Ishikawa (cell line): Measurements from ENCODE around the gene TTC17.

Experiments used
- CEBPB ChIP-seq: IDR thresholded peaks from 2 replicates; pipeline ENCODE4 v1.6.1; 2012
- CREB1 ChIP-seq: IDR thresholded peaks from 2 replicates; pipeline ENCODE4 v1.6.1; 2012; ENCODE audit warnings: low read depth
- EGR1 ChIP-seq: IDR thresholded peaks from 2 replicates; pipeline ENCODE4 v1.6.1; 2012
- EP300 ChIP-seq: IDR thresholded peaks from 2 replicates; pipeline ENCODE4 v1.6.1; 2012; ENCODE audit warnings: borderline replicate concordance
- FOXM1 ChIP-seq: IDR thresholded peaks from 2 replicates; pipeline ENCODE4 v1.6.1; 2012; ENCODE audit warnings: low read depth, borderline replicate concordance
- MAX ChIP-seq: IDR thresholded peaks from 2 replicates; pipeline ENCODE4 v1.6.1; 2012
- NFIC ChIP-seq: IDR thresholded peaks from 2 replicates; pipeline ENCODE4 v1.6.1; 2012
- RAD21 ChIP-seq: IDR thresholded peaks from 2 replicates; pipeline ENCODE4 v1.6.1; 2012; ENCODE audit warnings: low read depth
- REST ChIP-seq: IDR thresholded peaks from 2 replicates; pipeline ENCODE4 v1.6.1; 2012; ENCODE audit warnings: low read depth, mild to moderate bottlenecking
- TAF1 ChIP-seq: IDR thresholded peaks from 2 replicates; pipeline ENCODE4 v1.6.1; 2012; ENCODE audit warnings: low read depth, mild to moderate bottlenecking
- TCF12 ChIP-seq: IDR thresholded peaks from 2 replicates; pipeline ENCODE4 v1.6.1; 2012; ENCODE audit warnings: low read depth
- TEAD4 ChIP-seq: IDR thresholded peaks from 2 replicates; pipeline ENCODE4 v1.6.1; 2012
- USF1 ChIP-seq: IDR thresholded peaks from 2 replicates; pipeline ENCODE4 v1.6.1; 2012
- YY1 ChIP-seq: IDR thresholded peaks from 2 replicates; pipeline ENCODE4 v1.6.1; 2012; ENCODE audit warnings: low read depth
- ZBTB7A ChIP-seq: IDR thresholded peaks from 2 replicates; pipeline ENCODE4 v1.6.1; 2012; ENCODE audit warnings: low read depth

The TTC17 gene

GRCh38 chr11:43404836-43405479 is 46.2 kb downstream of the TTC17 start:
- TF ChIP-seq REST (no peak), TEAD4 (no peak), RAD21 (no peak), ZBTB7A (no peak), TCF12 (no peak), EGR1 (no peak), MAX (no peak), EP300 (no peak), YY1 (no peak), CREB1 (no peak), CEBPB (no peak), USF1 (no peak), NFIC (no peak), TAF1 (no peak), FOXM1 (no peak)

GRCh38 chr11:43408277-43408676 is 49.6 kb downstream of the TTC17 start:
- TF ChIP-seq TCF12 (no peak), USF1 (no peak), NFIC (no peak), TEAD4 (no peak), EGR1 (no peak), FOXM1 (no peak), ZBTB7A (no peak), YY1 (no peak)

- TF ChIP-seq USF1: no peak
- no peak for TF ChIP-seq REST
- TF ChIP-seq ZBTB7A: no peak
- no peak for TF ChIP-seq EP300
- TF ChIP-seq CREB1: no peak
These were observed 51.7 kb downstream of the TTC17 start for GRCh38 chr11:43410394-43410793.

- TF ChIP-seq TEAD4 (no peak), MAX (no peak), REST (no peak), YY1 (no peak), NFIC (no peak), EP300 (no peak), TAF1 (no peak), CREB1 (no peak), USF1 (no peak), CEBPB (no peak), FOXM1 (no peak), ZBTB7A (no peak), TCF12 (no peak), RAD21 (no peak), EGR1 (no peak)
These were observed 59.5 kb downstream of the TTC17 start for GRCh38 chr11:43418197-43418596.
